GM20431 (cell line): ENCODE measurements around the gene PDIK1L.

Experiments
- in situ Hi-C: fragments of 300-500 bp; cut with MseI, MboI; formaldehyde crosslinking; loops from one replicate; pipeline ENCODE4 v1.15.0; 2020; ENCODE audit warnings: low sequenced_read_pairs; ENCODE audit not compliant: unreplicated experiment

Gene PDIK1L

DNA sequence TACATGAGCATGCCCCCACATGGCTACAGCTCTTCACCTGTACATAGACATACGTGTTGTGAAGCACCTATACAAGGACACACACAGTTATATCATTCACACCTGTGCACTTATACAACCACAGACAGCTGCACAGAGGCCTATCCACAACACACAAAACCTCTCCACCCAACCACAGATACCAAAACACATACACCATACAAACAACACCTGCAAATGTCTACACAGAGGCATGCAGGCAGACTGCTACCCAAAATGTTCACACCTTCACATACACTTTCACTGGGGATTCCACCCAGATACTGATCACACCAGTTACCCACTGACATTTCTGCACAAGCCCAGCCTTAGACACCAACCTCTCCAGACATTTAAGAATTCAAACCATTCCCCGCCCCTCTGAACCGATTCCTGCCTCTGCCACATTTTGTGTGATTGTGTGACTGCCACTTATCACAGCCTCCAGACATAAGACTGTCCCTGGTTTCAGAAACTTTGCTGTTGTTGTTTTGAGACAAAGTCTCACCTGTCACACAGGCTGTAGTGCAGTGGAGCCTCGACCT is 55.2 kb downstream of the PDIK1L start:
- in situ Hi-C loops = no loop called here

DNA sequence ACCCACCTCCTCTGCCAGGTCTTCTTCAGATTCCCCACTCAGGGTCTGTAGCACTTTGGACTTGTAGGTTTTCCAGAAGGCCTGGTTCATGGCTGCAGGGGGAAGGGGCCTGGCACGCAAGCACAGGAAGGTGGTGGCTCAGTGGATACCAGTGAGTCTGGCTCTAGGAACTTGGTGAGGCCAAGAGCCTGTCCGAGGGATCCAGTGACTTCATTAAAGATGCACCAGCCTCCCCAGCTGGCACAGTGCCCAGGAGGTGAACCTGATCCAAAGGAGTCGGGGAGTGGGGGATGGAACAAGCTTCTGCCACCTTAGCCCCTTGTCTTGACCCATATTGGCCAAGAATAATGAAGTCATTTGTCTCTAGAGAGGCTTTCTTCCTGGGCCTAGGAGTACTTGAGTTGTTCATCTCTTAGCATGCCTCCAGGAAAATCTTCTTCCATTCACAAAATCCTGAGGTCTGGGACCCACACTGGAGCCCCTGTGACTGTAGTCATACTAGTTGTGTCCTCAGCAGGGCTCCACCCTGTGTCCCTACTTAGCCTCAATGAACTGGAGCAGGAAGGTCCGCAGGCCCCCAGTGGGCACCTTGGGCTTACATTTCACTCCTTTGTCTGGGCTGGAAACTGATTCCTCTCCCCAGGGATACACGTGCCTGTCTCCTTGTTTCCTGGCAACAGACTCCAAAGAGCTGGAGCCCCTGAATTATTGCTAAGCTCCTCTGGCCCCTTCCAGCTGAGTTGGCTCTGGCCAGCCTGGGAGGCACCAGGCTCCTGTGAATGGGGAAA is 57.0 kb downstream of the PDIK1L start, which contains the start of gene C1orf232:
Gene C1orf232, minus strand, starts transcription at position 554 of the 788 bp plus-strand sequence. Its CDS starts 464 bp downstream, at position 90.
- in situ Hi-C loops = no loop called here

DNA sequence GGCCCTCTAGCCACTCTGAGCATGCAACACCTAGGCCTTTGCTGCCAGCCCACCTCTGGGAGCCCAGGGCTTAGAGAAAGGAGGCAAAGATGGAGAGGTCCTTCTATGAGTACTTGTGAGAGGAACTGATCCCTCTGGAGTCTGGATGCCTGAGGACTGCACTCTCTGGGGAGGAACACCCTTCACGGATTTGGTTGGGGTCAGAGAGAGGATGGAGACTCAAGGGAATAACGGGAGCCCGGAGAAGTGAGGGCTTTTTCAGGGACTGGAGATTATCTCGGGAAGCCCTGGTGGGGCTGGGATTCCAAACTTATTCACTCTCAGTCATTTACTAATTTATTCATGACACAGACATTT is 57.6 kb downstream of the PDIK1L start:
- in situ Hi-C loops = no loop called here

DNA sequence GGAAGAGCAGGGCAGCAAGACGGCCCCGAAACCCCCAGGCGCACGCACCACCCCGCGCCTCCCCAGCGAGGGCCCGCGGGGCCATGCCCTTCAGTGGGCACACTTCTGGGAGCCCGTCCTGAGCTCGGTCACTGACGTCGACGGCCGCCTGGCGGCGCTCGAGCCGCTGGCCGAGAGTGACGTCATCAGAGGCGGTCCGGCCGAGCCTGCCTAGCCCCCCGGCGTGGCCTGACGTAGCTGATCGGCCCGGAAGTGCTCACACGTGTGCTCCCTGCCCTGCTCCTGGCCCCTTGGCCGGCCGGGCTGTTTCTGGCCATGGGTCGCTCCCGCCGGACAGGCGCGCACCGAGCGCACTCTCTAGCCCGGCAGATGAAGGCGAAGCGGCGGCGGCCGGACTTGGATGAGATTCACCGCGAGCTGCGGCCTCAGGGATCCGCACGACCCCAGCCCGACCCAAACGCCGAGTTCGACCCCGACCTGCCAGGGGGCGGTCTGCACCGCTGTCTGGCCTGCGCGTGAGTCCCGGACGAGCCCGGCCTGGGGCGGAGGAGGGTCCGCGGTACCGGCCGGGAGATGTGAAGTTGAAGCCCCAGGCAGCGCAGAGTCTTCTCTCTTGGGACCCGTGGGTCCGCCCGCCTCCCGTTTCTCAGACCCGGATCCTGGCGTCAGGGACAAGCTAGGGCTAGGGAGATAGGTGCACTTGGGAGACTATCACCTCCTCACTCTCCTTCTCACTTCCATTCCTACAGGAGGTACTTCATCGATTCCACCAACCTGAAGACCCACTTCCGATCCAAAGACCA is 58.2 kb downstream of the PDIK1L start, which contains the start of gene ZNF593:
Gene ZNF593, plus strand, starts transcription at position 240 of the 803 bp plus-strand sequence. Its CDS starts 76 bp downstream, at position 316.
- in situ Hi-C loops = no loop called here

DNA sequence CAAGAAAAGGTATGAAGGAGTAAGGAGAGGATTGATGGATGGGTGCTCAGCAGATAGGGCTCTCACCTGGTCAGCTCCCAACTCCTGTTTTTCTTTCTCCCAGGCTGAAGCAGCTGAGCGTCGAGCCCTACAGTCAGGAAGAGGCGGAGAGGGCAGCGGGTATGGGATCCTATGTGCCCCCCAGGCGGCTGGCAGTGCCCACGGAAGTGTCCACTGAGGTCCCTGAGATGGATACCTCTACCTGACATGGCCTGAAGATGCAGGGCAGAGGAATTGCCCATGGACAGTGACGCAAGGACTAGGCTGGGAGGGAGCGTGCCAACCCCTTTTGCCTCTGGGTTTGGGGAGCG is 58.8 kb downstream of the PDIK1L start:
- in situ Hi-C loops = no loop called here

DNA sequence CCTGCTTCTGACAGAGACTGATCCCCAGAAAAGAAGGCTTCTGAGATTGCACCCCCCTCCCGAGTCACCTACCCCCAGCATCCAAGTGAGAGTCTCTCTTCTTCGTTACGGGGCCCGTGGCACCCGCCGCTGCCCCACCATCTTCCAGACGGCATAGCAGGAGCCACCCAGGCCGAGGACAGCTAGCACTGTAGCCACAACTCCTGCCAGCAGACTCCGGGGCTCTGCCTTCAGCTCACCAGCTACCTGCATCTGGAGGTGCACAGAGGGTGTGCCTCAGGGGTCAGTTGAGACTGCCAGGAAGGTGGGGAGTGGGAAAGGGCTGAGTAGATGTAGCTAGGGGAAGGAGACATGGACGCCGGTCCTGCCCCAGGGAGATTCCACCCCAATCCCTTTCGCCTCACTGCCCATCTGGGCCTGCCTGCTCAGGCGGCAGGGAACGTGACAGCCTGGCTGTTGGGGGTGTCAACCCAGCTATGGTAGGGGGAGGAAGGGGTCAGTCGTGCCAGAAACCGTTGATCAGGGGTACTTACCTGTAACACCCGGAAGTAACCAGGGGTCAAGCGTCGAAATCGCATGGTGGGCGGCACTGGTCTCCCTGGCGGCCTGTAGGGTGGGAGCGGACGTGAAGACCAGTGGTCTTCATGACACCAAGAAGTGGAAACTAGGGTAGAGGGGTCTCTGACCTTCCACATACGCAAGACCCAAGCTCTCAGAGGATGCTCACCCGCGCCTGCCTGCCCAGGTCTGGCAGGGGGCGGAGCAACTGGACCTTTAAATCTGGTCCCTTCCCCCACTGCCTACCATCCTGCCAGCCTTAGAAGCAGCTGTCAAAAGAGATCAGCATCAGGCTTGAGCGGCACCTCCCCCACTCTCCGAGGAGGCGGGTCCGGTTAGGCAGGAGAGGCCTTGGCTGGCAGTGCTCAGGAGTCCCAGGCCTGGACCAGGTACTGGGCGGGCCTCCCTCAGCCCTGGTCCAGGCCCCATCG is 59.8 kb downstream of the PDIK1L start, which contains the start of gene ZNF593OS:
Gene ZNF593OS, minus strand, starts transcription at position 749 of the 989 bp plus-strand sequence. Its CDS starts 171 bp downstream, at position 578.
- in situ Hi-C loops = no loop called here
